Measurements from ENCODE around the gene CAPNS2. TPM values are rescaled to one million over a fixed set of nuclear protein-coding genes. Genes with fewer than 3 reads are reported as not detected.
A peak's percentile ranks its signal among the peaks of the same experiment; 100 is the strongest.

Gene CAPNS2
- total RNA-seq, 1 donor from 2014 or later, result 33.9 TPM

DNA sequence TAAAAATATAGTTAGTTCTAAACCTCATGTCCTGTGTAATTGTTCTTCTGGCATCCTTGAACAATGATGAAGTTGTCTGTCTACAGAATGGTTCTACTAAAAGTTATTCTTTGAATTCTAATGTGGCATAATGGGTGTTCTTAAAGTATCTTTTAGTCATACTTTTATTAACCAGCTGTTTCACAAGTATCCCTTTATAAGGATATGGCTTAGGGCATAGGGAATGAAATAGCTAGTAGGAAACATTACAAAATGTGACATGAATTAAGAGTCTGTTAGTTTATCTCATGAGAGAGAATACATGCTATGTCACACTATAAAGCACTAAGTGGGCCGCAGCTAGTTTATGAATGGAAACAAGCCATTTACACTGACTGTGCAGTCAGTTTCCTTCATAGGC is 26.3 kb upstream of the CAPNS2 start:
- H3K4me3 ChIP-seq, result no peak overlapping the region
- TF ChIP-seq CTCF (IDR thresholded peaks at IDR 0.05), result no peak
- no peak for TF ChIP-seq POLR2AphosphoS5 (IDR thresholded peaks at IDR 0.05; ENCODE audit: insufficient read depth in 1 of 2, low read depth in 1 of 2)
- TF ChIP-seq POLR2A (IDR thresholded peaks at IDR 0.05), result no peak
- no peak overlapping the region for H3K27ac ChIP-seq
- intact Hi-C loops (cut with DNase I), result no loop called here
- H3K4me1 ChIP-seq, result no peaks in the 10 kb centered on the region
- no peaks in the 10 kb centered on the region for H3K9me3 ChIP-seq
- H3K36me3 ChIP-seq, result peaks cover 0 to 2% of the 10 kb centered on the region in 2 donors
- DNase-seq (ENCODE audit: extremely low spot score in 2 of 2), result no peak
- no peaks in the 10 kb centered on the region for H3K27me3 ChIP-seq

DNA sequence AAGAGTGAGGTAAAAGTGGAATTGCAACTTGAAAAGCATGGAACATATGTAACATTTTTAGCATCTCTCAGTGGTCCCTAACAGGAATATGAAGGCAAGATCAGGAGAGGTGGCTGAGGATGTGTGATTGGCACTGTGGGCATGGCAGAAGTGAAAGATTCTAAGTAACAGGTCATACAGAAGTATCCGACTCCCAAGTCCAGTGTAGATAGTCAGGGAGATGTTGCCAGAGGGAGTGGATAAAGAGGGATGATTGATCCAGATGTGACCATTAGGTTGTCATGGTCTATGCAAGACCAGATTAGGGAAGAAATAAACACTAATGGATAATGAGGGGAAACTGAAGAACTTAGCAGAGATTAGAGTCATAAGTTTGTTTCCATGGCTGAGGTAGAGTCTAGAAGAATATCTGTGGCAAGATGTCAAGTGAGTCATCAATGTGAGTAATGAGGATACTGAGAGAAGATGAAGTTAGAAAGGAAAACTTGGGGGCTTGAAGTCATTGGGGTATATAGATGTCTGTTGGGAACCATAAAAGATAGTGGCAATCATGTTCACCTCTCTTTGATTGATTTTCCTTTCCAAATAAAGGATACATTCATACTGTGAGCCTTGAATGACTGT is 23.9 kb upstream of the CAPNS2 start:
- no peak for DNase-seq (ENCODE audit: extremely low spot score in 2 of 2)
- H3K27me3 ChIP-seq, result no peaks in the 10 kb centered on the region
- TF ChIP-seq POLR2AphosphoS5 (IDR thresholded peaks at IDR 0.05; ENCODE audit: insufficient read depth in 1 of 2, low read depth in 1 of 2) (no peak), CTCF (IDR thresholded peaks at IDR 0.05) (no peak), POLR2A (IDR thresholded peaks at IDR 0.05) (no peak)
- no peaks in the 10 kb centered on the region for H3K4me1 ChIP-seq
- intact Hi-C loops (cut with DNase I), result loop anchor here (2.0 kb wide), 1 partner anchor 78 kb away; no protein-coding TSS in a partner anchor
- peak overlapping the region; percentile 31 for H3K27ac ChIP-seq
- H3K36me3 ChIP-seq, result peaks cover 0 to 2% of the 10 kb centered on the region in 2 donors
- H3K9me3 ChIP-seq, result no peaks in the 10 kb centered on the region
- no peak overlapping the region for H3K4me3 ChIP-seq

DNA sequence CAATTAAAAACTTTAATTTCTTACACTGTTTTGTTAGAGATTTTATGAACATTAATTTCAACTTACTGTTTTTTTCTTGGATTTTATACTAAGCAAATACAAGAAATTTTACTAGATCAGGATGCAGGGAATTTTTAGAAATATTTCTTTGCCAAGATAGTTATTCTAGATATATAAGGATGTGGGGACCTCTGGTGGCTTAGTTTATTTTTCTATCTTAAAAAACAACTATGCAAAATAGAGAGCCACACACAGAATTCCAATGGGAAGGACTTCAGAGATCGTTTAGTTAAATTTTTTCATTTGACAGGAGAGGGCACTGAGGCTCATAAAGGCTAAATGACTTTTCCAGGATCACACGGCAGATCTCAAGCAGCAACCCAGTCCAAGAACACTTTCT is 23.0 kb upstream of the CAPNS2 start:
- H3K4me1 ChIP-seq, result no peaks in the 10 kb centered on the region
- intact Hi-C loops (cut with DNase I), result loop anchor here (2.0 kb wide), 1 partner anchor 79 kb away; no protein-coding TSS in a partner anchor
- H3K4me3 ChIP-seq, result no peak overlapping the region
- H3K27me3 ChIP-seq, result no peaks in the 10 kb centered on the region
- DNase-seq (ENCODE audit: extremely low spot score in 2 of 2), result no peak
- H3K9me3 ChIP-seq, result no peaks in the 10 kb centered on the region
- TF ChIP-seq POLR2A (IDR thresholded peaks at IDR 0.05) (no peak), CTCF (IDR thresholded peaks at IDR 0.05) (peak; percentile 33 to 55 (median 45)), POLR2AphosphoS5 (IDR thresholded peaks at IDR 0.05; ENCODE audit: insufficient read depth in 1 of 2, low read depth in 1 of 2) (no peak)
- peaks cover 0 to 2% of the 10 kb centered on the region in 2 donors for H3K36me3 ChIP-seq
- H3K27ac ChIP-seq, result no peak overlapping the region

- no peak for TF ChIP-seq CTCF (IDR thresholded peaks at IDR 0.05)
- peak in 1 of 2 donors; percentile 13 for TF ChIP-seq POLR2AphosphoS5 (IDR thresholded peaks at IDR 0.05; ENCODE audit: insufficient read depth in 1 of 2, low read depth in 1 of 2)
These were observed 13.9 kb upstream of the CAPNS2 start for GRCh38 chr16:55552621-55553020.

GRCh38 chr16:55555436-55555835 is 11.0 kb upstream of the CAPNS2 start:
- TF ChIP-seq POLR2AphosphoS5 (IDR thresholded peaks at IDR 0.05; ENCODE audit: insufficient read depth in 1 of 2, low read depth in 1 of 2) (peak in 1 of 2 donors; percentile 26), POLR2A (IDR thresholded peaks at IDR 0.05) (no peak)
- intact Hi-C loops (cut with DNase I), result no loop called here
- DNase-seq (ENCODE audit: extremely low spot score in 2 of 2), result no peak

More at GRCh38 chr16:55552621-55553020, 13.9 kb upstream of the CAPNS2 start:
- no peaks in the 10 kb centered on the region for H3K27me3 ChIP-seq
- intact Hi-C loops (cut with DNase I), result no loop called here
- no peak for DNase-seq (ENCODE audit: extremely low spot score in 2 of 2)
- no peaks in the 10 kb centered on the region for H3K4me1 ChIP-seq
- no peaks in the 10 kb centered on the region for H3K9me3 ChIP-seq
- no peak overlapping the region for H3K4me3 ChIP-seq
- H3K36me3 ChIP-seq, result no peaks in the 10 kb centered on the region
- H3K27ac ChIP-seq, result no peak overlapping the region

More at GRCh38 chr16:55555436-55555835, 11.0 kb upstream of the CAPNS2 start:
- H3K27me3 ChIP-seq, result no peaks in the 10 kb centered on the region
- no peak overlapping the region for H3K4me3 ChIP-seq
- no peaks in the 10 kb centered on the region for H3K9me3 ChIP-seq
- H3K4me1 ChIP-seq, result peaks cover 17% of the 10 kb centered on the region
- H3K27ac ChIP-seq, result no peak overlapping the region
- H3K36me3 ChIP-seq, result no peaks in the 10 kb centered on the region

All from vagina (tissue), 2 donors.